ENCODE data around the gene PRKCB.

- TF ChIP-seq CTCF (IDR thresholded peaks at IDR 0.05) (no peak), POLR2A (IDR thresholded peaks at IDR 0.05) (no peak)
These were observed 132.4 kb downstream of the PRKCB start for GRCh38 chr16:23968176-23968575.

Data from ovary (tissue), 3 donors.